ENCODE data around the gene STK24. TPM values are rescaled to one million over a fixed set of nuclear protein-coding genes. Genes with fewer than 3 reads are reported as not detected.

The STK24 gene
- total RNA-seq, 2 experiments from 2014 or later: 189 to 204 TPM

- Mint-ChIP-seq H3K4me1 (no peaks in the 10 kb centered on the region), H3K27me3 (peaks cover 18% of the 10 kb centered on the region), H3K27ac (no peak overlapping the region), H3K36me3 (ENCODE audit: low read depth) (no peaks in the 10 kb centered on the region), H3K9me3 (no peaks in the 10 kb centered on the region), H3K4me3 (no peak overlapping the region)
- no peak for DNase-seq
- ChIA-PET POLR2A (no interaction called here), CTCF (no interaction called here)
These were observed 173.8 kb downstream of the STK24 start for GRCh38 chr13:98403076-98403475.

DNA sequence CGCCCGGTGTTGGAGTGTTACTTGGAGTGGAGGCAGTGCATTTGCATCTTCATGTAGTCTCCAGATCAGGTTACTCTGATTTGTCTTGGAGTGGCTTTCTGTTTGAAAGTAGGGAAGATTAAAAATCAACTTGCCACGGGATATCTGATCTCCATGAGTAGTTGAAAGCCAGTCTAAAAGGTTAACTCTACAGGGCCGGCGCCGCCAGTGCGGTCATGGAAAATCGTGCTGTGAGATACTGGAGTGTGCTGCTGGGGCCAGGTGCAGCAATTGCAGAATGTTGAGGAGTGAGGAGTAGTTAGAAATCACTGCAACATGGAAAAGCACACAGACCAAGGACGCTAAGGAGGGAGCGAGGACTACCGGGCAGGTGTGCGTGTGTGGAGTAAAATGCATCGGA lies 175.0 kb downstream of the STK24 start:
- no peak for DNase-seq
- Mint-ChIP-seq H3K27ac (no peak overlapping the region), H3K36me3 (ENCODE audit: low read depth) (no peaks in the 10 kb centered on the region), H3K4me1 (no peaks in the 10 kb centered on the region), H3K9me3 (no peaks in the 10 kb centered on the region), H3K4me3 (no peak overlapping the region), H3K27me3 (peaks cover 24% of the 10 kb centered on the region)
- ChIA-PET CTCF (no interaction called here), POLR2A (no interaction called here)

DNA sequence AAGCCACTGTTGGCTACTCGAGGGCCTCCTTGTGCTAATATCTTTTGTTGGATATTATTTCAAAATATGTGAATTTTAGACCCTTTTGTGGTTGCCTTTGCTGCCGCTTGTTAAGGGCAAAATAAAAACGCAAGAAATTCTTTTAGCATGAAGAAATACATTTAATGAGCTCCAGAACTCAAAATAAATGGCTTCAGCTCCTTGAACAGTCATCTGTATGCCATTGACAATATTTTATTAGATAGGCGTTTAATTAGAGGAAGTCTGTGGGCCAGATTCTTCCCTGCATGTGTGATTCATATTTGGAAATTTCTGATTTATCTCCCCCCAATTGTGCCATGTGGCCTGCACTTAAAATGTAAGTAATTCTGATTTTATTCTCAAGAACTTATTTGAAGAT lies 177.2 kb downstream of the STK24 start:
- H3K36me3 Mint-ChIP-seq (ENCODE audit: low read depth): no peaks in the 10 kb centered on the region
- no peaks in the 10 kb centered on the region for H3K4me1 Mint-ChIP-seq
- no peak for DNase-seq
- H3K27me3 Mint-ChIP-seq: peaks cover 19% of the 10 kb centered on the region
- no peak overlapping the region for H3K4me3 Mint-ChIP-seq
- no peak overlapping the region for H3K27ac Mint-ChIP-seq
- ChIA-PET CTCF (no interaction called here), POLR2A (no interaction called here)
- no peaks in the 10 kb centered on the region for H3K9me3 Mint-ChIP-seq

DNA sequence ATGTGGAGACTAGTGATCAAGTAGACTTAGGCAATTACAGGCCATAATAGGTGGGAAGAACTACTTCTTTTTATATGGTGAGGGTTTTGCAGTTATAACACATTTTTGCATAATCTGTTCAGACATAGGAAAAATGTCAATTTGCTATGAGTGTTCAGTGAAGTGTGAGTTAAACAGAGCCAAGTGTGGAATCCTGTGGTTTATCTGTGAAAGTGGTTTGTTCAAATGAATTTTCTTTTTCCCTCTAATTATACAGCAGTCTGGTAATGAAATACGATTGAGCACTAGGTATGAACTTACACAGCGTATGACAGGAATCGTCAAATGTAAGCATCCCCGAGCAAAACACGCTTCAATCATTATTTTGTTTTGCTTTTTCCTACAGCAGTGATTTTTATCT lies 178.3 kb downstream of the STK24 start:
- POLR2A ChIA-PET: no interaction called here
- Mint-ChIP-seq H3K27ac (no peak overlapping the region), H3K9me3 (no peaks in the 10 kb centered on the region), H3K4me1 (no peaks in the 10 kb centered on the region), H3K4me3 (no peak overlapping the region), H3K27me3 (peaks cover 19% of the 10 kb centered on the region), H3K36me3 (ENCODE audit: low read depth) (no peaks in the 10 kb centered on the region)
- CTCF ChIA-PET: no interaction called here
- no peak for DNase-seq

DNA sequence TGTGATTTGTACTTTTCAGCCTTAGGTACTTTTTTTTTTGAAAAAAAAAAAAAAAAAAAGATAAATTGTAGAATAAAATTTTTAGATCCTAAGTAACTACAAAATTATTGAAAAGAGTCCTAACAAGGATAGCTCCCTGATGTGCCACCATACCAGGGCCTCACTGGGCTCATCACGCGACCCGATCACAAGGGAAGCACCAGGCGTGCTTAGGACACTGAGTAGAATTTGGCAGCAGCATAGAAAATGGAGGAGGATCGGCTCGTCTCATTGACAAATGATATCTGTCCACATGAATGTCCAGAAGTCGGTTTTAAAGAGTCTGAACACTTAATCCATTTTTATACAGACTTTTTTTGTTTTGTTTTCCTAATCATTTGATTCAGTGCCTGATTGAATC lies 179.0 kb downstream of the STK24 start:
- H3K4me1 Mint-ChIP-seq: no peaks in the 10 kb centered on the region
- ChIA-PET POLR2A (no interaction called here), CTCF (no interaction called here)
- peaks cover 19% of the 10 kb centered on the region for H3K27me3 Mint-ChIP-seq
- H3K27ac Mint-ChIP-seq: no peak overlapping the region
- no peaks in the 10 kb centered on the region for H3K9me3 Mint-ChIP-seq
- no peak for DNase-seq
- H3K36me3 Mint-ChIP-seq (ENCODE audit: low read depth): no peaks in the 10 kb centered on the region
- no peak overlapping the region for H3K4me3 Mint-ChIP-seq

- POLR2A ChIA-PET: no interaction called here
- Mint-ChIP-seq H3K27ac (no peak overlapping the region), H3K4me1 (no peaks in the 10 kb centered on the region), H3K9me3 (no peaks in the 10 kb centered on the region), H3K4me3 (no peak overlapping the region), H3K36me3 (ENCODE audit: low read depth) (no peaks in the 10 kb centered on the region), H3K27me3 (peaks cover 19% of the 10 kb centered on the region)
- DNase-seq: no peak
- CTCF ChIA-PET: no interaction called here
These were observed 179.7 kb downstream of the STK24 start for GRCh38 chr13:98397221-98397620.

GRCh38 chr13:98396071-98396710 lies 180.7 kb downstream of the STK24 start:
- no peaks in the 10 kb centered on the region for H3K4me1 Mint-ChIP-seq
- CTCF ChIA-PET: no interaction called here
- H3K36me3 Mint-ChIP-seq (ENCODE audit: low read depth): no peaks in the 10 kb centered on the region
- peaks cover 17% of the 10 kb centered on the region for H3K27me3 Mint-ChIP-seq
- no peak for DNase-seq
- POLR2A ChIA-PET: no interaction called here
- H3K4me3 Mint-ChIP-seq: no peak overlapping the region
- no peak overlapping the region for H3K27ac Mint-ChIP-seq
- H3K9me3 Mint-ChIP-seq: no peaks in the 10 kb centered on the region

Other genes starting within 250 kb of the STK24 start
- not detected for gene SLC15A1, start 175.6 kb upstream of the STK24 start, total RNA-seq